Loucy (cell line): Measurements from ENCODE around the gene MAP3K10.
A peak's percentile ranks its signal among the peaks of the same experiment; 100 is the strongest.

Experiments
- CTCF ChIP-seq: fragments of 200-600 bp; sonication (generic); conservative IDR thresholded peaks from 2 replicates; pipeline ENCODE4 v1.5.1; 2014; ENCODE audit warnings: mild to moderate bottlenecking, antibody characterized with exemption, low read length
- EZH2phosphoT487 ChIP-seq: fragments of 200-600 bp; IDR thresholded peaks from 2 replicates; pipeline ENCODE4 v1.6.1; 2018; ENCODE audit warnings: antibody characterized with exemption, mild to moderate bottlenecking, moderate library complexity, borderline replicate concordance

- peak; percentile 33 for TF ChIP-seq CTCF
- TF ChIP-seq EZH2phosphoT487, result no peak
Observed at GRCh38 chr19:40235238-40236025, 44.2 kb downstream of the MAP3K10 start.
